CD4-positive, alpha-beta T cell treated with Interleukin-4 for 1 hour (primary cell): ENCODE results near the gene SEC14L6.

Experiments
- DNase-seq, 2 donors: peaks; one replicate each; pipeline ENCODE4 v3.0.0-alpha.2; 2020 to 2022

SEC14L6 gene

GRCh38 chr22:30491381-30491780 is 55.2 kb downstream of the SEC14L6 start:
- DNase-seq: no peak

GRCh38 chr22:30490399-30490798 is 56.1 kb downstream of the SEC14L6 start:
- no peak for DNase-seq

DNA sequence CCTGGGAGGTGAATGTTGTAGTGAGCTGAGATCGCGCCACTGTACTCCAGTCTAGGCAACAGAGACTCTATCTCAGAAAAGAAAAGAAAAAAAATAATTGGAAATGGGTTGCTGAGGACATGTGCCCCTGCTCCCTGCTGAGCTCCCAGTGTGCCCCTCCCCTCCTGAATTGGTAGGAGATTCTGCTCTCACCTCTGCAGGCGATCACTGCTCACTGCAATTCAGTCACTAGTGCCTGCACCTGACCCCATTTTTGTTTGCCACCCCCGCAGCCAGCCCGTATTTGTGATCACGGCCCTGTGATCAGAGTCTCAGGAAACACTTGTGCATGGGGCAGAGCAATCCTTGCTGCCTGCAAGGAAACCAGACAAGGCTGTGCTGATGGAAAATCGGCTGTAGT is 58.4 kb downstream of the SEC14L6 start:
- DNase-seq: no peak

DNA sequence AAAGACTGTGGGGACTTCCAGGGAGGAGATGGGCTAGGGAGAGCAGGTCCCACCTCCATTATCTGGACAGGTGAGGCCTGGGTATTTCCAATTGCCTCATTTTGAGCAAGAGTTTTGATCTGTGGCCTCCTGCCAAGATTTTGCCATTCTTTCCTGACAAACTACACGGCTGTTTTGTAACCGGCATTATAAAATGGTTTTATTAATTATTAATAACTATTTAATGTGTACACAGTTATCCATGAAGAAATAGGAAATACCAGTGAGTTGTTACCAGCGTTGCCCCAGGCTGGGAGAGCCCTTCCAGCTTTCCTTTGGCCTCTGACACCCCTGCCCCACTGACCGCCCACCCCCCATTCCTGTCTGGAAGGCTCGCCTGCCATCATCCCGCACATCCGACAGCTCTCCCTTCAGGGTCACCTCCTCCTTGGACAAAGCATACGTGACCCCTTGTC is 59.9 kb downstream of the SEC14L6 start:
- no peak for DNase-seq

DNA sequence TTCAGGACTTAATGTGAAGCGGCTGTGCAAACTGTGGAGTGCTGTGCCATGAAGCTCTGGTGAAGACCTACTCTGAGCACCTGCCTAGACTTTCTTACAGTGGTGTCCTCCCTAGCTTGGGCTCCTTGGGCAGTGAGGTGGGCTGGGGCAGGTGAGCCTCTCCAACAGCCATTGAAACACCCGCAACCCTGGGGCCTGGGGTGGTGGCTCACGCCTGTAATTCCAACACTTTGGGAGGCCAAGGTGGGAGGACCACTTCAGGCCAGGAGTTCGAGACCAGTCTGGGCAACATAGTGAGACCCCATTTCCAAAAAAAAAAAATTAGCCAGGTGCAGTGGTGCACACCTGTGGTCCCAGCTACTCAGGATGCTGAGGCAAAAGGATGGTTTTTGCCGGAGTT is 60.4 kb downstream of the SEC14L6 start:
- no peak for DNase-seq

DNA sequence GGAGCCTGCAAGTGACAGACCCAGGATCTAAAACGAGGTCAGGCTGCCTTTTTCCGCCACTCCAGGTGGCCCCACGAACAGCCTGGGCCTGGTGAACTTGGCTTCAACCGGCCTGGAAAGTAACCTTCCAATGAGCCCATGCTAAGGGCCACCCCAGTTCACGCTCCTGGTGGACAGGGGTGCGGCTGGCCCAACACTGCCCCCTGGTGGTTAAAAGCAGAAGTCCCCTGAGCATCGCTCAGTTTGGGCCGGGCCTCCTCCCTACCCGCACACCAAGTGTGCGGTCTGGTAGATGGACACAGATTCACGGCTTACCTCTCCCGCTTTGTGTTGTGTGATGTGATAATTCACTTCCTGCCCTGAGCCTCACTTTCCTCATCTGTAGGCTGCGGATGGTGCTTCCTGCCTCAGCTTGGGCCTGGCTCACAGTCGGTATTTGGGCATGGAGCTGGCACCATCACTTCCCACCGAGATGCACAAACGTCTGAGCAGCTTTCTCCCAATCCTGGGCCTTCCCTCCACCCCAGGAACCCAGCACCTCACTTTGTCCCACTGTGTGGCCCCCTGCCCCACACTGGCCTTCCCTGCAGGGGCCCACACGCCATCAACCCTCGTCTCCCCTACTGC is 61.1 kb downstream of the SEC14L6 start:
- DNase-seq: peak; percentile 73 to 79

DNA sequence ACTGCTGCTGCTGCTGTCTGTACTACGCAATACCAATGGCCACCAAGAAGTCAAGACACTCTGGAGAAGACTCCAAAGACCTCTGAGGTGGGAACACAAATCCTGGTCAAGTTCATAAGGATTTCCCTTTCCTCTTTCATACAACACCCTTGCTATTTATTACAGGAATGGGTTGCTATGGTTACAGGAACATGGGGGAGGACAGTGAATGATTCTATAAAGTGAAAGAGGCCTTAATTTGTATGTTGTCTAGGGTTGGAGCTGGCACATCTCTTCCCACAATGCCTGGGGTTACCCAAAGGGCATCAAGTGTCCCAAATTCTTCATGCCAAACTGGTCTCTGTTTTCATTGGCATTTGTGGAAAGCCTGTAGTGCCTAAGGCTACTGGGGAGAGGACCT is 63.4 kb downstream of the SEC14L6 start:
- DNase-seq: no peak

DNA sequence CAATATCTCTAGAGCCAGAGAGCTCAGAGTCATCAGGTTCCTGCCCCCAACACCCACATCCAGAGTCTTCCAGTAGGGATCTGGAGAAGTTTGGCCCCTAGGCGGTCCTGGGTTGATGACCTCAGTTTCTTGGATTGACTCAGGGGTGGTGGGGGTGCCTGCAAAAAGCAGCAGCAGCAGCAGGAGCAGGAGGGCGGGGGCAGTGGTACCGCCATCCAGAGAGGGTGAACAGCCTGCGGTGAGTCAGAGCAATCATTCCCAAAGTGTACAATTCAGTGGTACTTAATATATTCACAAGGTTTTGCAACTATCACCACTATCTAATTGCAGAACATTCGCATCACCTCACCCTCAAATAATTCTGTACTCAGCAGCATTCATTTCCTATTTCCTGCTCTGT is 64.8 kb downstream of the SEC14L6 start:
- DNase-seq: no peak

- DNase-seq: no peak
Measured at GRCh38 chr22:30479981-30480380, 66.6 kb downstream of the SEC14L6 start.

- DNase-seq: peak; percentile 26 to 35
Measured at GRCh38 chr22:30474683-30475424, 71.7 kb downstream of the SEC14L6 start.

- DNase-seq: no peak
Measured at GRCh38 chr22:30474121-30474520, 72.4 kb downstream of the SEC14L6 start.

DNA sequence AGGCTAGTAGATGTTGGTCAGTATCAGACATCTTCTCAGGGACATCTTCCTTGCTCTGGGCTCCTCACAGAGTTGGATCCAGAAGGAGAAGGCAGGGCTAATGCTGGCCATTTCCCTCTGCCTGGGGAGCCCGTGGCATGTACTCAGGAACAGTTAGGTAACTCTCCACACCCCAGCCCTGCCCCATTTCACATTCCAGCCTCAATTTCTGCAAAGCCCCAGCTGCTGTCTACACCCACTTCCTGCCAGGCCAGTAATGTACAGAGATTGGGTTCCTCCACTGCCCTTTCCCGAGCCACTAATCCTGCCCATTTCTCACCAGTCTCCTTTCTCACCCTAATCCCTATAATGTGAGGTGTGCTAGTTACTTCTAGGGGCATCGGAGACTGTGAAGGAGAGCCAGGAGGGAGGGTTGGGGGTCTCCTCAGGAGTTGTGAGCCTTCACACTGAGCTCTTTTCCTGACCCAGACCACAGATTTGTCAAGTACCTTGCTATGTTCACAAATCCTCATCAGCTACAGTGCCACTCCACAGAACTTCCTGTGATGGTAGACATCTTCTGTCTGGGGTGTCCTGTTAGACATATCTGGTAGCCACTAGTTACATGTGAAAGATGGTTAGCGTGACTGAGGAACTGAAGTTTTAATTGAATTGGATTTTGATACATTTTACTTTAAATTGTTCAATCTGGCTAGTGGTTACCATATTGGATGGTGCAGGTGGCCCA is 73.4 kb downstream of the SEC14L6 start:
- DNase-seq: no peak
